Activated T-cell treated with anti-CD3 and anti-CD28 coated beads for 1 hour (primary cell): Measurements from ENCODE around the gene MSH5.
"Not testable (repeated sequence)": the region's sequence is repeated elsewhere in the genome, so short reads cannot be mapped to it uniquely, and the experiment has no call there.

Experiments used
- DNase-seq: peaks from one replicate; pipeline ENCODE4 v3.0.0-alpha.2; 2020; ENCODE audit warnings: low read depth

The MSH5 gene

GRCh38 chr6:31778999-31779885 is 39.4 kb downstream of the MSH5 start:
- no peak for DNase-seq

GRCh38 chr6:31779908-31780307 is 40.1 kb downstream of the MSH5 start:
- no peak for DNase-seq

GRCh38 chr6:31780507-31781243 is 40.9 kb downstream of the MSH5 start:
- DNase-seq = no peak

- no peak for DNase-seq
Measured at GRCh38 chr6:31781244-31782125, 41.7 kb downstream of the MSH5 start.

- DNase-seq = no peak
Measured at GRCh38 chr6:31782126-31782855, 42.5 kb downstream of the MSH5 start.

- no peak for DNase-seq
Measured at GRCh38 chr6:31784098-31784925, 44.5 kb downstream of the MSH5 start.

- no peak for DNase-seq
Measured at GRCh38 chr6:31785475-31785874, 45.7 kb downstream of the MSH5 start.

- no peak for DNase-seq
Measured at GRCh38 chr6:31791324-31792089, 51.7 kb downstream of the MSH5 start.

GRCh38 chr6:31792090-31792374 is 52.2 kb downstream of the MSH5 start:
- DNase-seq = no peak

GRCh38 chr6:31792761-31793171 is 53.0 kb downstream of the MSH5 start:
- no peak for DNase-seq

GRCh38 chr6:31793927-31794245 is 54.1 kb downstream of the MSH5 start:
- not testable (repeated sequence) for DNase-seq

- DNase-seq = no peak
Measured at GRCh38 chr6:31794294-31794865, 54.6 kb downstream of the MSH5 start.

GRCh38 chr6:31794866-31795615 is 55.2 kb downstream of the MSH5 start:
- no peak for DNase-seq

- DNase-seq = peak; percentile 74
Measured at GRCh38 chr6:31795616-31796298, 56.0 kb downstream of the MSH5 start, which contains the start of gene VARS1. VARS1 (minus strand) TSS chr6:31795752; CDS start chr6:31795217, 535 bp downstream.

- DNase-seq = no peak
Measured at GRCh38 chr6:31796993-31797385, 57.2 kb downstream of the MSH5 start.

GRCh38 chr6:31797588-31797987 is 57.8 kb downstream of the MSH5 start:
- DNase-seq = peak; percentile 23

- DNase-seq = no peak
Measured at GRCh38 chr6:31799781-31800180, 60.0 kb downstream of the MSH5 start.
